ENCODE measurements around the gene CAV3.
"Not testable (repeated sequence)": the region's sequence is repeated elsewhere in the genome, so short reads cannot be mapped to it uniquely, and the experiment has no call there.

The CAV3 gene

GRCh38 chr3:8733332-8734094, at the start of gene CAV3:
TSS of gene CAV3 (plus strand) at chr3:8733802. CDS start at chr3:8733877, 75 bp downstream.
- DNase-seq (ENCODE audit: low spot score): no peak

DNA sequence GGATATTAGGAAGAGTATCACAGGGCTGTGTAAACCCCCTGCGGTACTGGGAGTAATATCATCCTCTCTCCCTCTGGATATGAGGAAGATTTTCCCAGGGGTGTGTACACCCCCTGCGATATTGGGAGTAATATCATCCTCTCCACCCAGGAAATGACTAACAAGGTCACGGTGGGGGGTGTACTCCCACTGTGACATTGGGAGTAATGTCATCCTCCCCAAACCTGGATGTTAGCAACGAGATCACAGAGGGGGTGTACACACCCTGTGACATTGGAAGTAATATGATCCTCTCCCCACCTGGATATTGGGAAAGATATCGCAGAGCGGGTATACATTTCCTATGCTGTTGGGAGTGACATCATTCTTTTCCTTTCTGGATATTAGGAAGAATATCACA, 48.6 kb upstream of the CAV3 start:
- DNase-seq (ENCODE audit: low spot score): not testable (repeated sequence)

DNA sequence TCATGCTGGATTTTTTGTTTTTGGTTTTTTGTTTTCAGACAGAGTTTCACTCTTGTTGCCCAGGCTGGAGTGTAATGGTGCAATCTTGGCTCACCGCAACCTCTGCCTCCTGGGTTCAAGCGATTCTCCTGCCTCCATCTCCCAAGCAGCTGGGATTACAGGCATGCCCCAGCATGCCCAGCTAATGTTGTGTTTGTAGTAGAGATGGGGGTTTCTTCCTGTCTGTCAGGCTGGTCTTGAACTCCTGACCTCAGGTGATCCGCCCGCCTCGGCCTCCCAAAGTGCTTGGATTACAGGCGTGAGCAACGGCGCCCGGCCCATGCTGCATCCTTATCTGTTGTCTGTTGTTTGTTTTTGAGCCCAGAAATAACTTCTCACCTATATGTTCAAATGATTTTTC, 42.3 kb upstream of the CAV3 start:
- not testable (repeated sequence) for DNase-seq (ENCODE audit: low spot score)

- no peak for DNase-seq (ENCODE audit: low spot score)
These were observed 31.0 kb upstream of the CAV3 start for GRCh38 chr3:8702560-8702959.

DNA sequence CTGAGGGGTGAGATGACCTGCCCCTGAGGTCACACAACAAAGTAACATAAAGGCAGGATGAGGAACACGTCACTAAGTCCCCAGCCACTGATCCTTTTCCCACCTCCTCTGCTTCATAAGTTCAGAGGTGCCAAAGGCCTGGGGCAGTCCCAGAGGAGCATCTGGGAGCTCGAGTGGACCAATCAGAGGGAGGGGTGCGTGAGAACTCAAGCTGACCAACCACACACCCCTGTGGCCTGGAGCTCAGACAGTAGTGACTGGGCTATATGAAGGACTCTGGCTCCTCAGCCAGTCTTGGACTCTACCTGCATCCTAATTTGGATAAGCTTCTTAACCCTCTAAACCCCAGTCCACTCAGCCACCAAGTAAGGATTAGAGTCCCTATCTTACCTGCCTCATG, 28.0 kb upstream of the CAV3 start:
- no peak for DNase-seq (ENCODE audit: low spot score)

DNA sequence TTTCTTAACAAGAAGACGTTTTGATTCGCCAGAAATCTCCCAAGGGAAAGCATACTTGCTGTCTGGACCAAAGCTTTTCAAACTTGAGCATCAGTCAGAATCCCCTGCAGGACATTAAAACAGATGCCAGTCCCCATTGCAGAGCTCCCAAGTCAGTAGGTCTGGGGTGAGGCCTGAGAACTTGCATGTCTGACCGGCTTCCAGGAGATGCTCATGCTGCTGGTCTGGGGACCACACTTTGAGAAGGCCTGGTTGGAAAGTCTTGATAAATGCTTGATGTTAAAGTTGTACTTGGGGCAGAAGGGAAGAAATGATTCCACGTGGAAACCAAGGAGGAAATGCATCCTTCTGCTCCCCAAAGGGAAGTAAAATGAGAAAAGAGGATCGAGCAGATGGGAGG, 24.3 kb upstream of the CAV3 start:
- no peak for DNase-seq (ENCODE audit: low spot score)

DNA sequence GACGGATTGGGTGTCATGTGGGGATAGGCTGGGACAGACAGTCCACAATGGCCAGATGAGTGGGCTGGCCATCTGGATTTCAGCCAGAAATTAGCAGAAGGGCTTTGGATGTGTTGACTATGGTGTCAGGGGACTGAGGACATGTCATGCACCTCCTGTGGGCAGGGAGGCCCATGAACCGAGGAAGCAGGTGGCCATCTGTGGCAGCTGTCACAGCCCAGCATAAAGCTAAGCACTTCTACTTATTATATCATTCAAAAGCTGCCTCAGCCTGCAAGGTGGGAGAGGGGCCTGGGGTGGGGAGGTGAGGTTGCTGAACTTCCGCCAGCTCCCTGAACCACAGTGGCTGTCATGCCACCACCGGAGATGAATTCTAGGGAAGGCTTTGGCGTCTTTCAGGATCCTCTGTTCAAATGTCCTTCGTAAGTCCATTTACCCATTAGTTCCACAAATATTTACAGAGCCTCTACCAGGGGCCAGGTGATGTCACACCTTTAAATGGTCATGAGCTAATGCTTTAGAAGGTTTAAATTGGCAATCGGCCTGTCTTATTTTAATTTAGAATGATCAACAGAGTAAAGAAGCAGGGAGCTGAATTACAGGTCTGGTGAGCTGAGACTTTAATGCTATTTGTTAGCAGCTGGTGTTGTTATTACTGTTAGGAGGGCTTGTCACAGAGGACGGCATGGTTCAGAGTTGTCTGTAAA, 23.6 kb upstream of the CAV3 start:
- DNase-seq (ENCODE audit: low spot score): no peak

- no peak for DNase-seq (ENCODE audit: low spot score)
These were observed 21.3 kb upstream of the CAV3 start for GRCh38 chr3:8712045-8712907.

- DNase-seq (ENCODE audit: low spot score): no peak
These were observed 20.7 kb upstream of the CAV3 start for GRCh38 chr3:8712908-8713255.

DNA sequence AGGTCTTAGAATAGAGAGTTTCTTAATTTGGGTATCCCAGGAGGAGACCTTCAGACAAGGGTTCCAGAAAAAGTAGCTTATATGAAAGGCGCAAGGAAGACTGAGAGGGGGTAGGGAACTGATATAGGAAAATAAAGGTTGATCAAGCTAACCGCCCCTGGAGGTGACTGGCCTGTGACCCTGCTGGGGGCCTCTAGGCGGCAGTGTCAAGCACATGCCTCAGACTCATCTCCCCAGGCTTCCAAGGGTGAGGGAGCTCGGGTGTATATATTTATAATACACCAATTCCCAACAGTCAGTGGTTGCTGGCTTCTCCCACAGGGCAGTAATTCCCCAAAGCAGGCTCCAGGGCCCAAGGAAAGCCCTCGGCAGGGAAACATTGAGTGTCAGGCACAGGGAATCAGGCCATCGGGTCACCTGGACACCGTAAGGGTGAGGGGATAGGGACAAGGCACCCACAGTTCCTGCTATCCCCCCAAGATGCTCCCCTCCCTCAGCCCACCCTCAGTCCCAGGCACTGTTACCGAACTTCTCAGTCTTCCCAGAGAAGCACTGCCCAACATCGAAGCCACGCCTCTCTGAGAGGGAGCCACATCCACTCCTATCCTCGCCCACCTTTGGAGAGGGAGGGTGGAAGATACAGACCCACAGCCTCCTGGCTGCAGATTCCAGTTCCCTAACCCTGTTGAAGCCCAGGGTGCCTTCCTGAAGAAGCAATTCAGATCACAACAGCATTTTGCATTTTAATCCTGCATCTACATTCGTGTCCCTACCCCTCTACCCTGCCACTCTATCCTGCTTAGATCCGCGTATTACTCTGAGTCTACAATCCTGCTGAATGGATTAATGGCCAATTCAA, 19.5 kb upstream of the CAV3 start:
- DNase-seq (ENCODE audit: low spot score): no peak

DNA sequence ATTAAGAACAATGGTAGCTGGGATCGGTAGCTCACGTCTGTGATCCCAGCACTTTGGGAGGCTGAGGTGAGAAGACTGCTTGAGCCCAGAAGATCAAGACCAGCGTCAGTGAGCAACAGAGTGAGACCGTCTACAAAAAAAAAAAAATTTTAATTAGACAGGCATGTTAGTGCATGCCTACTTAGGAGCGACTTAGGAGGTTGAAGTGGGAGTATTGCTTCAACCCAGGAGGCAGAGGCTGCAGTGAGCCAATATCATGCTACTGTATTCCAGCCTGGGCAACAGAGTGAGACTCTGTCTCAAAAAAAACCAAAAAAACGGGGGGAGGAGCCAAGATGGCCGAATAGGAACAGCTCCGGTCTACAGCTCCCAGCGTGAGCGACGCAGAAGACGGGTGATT, 17.8 kb upstream of the CAV3 start:
- DNase-seq (ENCODE audit: low spot score): not testable (repeated sequence)

DNA sequence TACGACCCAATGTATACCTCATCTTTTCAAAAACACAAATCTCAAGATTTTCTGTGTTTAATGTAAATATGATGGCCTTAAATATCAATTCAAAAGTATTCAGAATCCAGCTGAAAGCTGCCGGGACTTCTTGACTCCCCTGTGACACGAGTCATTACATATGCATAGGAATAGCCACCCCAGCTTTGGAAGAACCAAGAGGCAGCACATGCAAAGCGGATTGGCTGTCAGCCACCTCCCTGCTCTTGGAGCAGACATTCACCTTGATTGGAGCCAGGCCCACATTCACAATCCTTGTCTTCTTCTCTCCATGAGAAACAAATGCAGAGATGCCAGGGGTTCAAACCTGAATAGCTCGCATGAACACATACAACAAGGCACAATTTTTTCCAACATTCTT, 10.8 kb upstream of the CAV3 start:
- DNase-seq (ENCODE audit: low spot score): no peak

GRCh38 chr3:8723612-8724011, 10.0 kb upstream of the CAV3 start:
- no peak for DNase-seq (ENCODE audit: low spot score)

DNA sequence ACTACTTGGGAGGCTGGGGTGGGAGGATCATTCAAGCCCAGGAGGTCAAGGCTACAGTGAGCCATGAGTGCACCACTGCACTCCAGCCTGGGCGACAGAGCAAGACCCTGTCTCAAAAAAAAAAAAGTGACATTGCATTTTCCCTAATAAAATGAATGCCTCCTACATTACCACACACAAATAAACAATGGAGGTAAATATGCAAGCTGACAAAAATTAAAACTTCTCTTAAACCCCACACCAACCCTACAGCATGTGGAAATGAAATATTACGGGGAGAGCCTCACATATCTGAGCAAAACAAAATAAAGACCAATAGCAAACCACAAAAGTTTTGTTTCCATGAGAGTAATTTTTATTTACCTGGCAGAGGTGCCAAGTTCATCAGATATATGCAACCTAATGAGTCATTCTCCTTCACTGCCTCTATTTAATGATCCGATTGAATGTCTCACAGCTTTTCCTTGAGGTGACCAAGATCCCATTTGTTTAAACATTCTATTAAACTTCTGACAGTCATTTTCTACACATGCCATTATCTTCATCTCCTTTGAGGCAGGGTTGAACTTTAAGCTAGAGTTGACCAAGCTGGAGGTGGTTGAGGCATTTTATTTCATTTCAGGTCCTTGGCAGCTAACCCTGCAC, 9.4 kb upstream of the CAV3 start:
- no peak for DNase-seq (ENCODE audit: low spot score)

DNA sequence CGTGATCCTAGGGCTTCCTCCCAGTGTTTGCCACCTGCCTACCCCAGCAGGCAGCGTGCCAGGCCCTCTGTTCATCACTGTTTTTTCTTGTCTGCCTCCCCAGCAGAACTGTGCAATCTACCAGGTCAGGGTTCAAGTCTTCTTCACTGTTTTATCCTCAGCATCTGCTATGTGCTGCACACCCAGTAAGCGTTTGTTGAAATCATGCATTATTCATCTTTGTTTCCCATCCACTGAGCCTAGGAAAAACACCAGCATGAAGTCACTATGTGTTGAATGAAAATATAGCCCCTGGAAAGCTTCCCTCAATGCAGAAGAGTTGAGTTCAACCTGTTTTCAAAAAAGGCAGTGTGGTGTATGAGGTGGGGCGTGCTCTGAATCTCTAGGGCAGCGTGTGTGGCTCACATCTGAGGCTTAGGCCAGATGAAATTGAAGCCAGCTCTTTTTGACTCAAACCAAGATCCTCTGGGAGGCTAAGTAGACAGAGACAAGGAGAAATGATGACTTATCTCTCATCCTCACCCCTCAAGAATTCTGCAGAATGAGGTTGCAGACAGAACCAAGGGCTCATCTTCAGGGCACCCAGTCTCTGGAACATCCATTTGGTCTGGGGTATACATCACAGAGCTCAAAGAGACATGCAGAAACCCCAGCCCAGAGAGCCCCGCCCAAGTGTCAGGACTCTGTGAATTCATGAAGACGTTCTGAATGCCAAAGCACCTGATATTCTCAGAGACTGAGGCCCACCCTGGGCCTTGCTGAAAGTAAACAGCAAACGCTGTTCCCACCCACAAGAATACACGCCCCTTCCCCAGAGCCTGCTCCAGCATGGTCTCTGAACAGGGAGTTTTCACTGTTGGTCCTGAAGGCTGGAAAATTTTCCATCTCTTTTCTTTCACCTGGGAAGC, 5.7 kb upstream of the CAV3 start:
- no peak for DNase-seq (ENCODE audit: low spot score)

DNA sequence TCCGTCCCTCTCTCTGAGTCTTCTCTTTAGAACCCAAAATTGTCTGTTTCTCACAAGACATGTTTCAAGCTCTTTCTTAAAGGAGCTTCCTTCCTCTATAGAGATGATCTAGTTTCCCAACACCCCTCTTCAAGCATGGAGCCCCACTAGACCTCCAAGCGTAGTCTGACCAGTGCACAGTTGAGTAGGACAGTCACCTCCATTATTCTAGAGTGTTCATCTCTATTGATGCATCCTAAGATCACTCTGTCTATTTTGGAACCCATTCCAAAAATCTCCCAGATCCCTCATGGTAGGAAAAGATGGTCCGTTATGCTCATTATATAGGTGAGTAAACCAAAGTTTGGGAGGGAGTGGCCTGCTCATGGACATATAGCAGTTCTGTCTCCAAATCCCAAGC, 4.1 kb upstream of the CAV3 start:
- DNase-seq (ENCODE audit: low spot score): no peak

- no peak for DNase-seq (ENCODE audit: low spot score)
These were observed 2.9 kb upstream of the CAV3 start for GRCh38 chr3:8730656-8731055.

DNA sequence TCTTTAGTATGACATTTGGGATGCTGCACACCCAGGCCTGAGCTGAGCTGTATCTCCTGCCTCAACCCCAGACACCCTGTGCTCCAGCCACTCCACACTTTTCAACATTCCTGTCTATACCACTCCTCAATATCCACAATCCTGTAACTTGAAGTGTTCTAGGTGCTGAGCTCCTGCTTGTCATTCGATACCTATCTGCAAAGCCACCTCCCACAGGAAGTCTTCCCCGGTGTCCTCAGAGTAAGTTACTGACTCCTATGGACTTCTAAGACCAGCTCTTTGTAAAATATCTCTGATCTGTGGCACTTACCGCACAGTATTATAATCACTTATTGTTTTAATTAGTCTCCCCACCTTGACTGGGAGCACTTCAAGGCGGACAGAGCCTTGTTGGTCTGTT, 1.2 kb upstream of the CAV3 start:
- DNase-seq (ENCODE audit: low spot score): no peak

DNA sequence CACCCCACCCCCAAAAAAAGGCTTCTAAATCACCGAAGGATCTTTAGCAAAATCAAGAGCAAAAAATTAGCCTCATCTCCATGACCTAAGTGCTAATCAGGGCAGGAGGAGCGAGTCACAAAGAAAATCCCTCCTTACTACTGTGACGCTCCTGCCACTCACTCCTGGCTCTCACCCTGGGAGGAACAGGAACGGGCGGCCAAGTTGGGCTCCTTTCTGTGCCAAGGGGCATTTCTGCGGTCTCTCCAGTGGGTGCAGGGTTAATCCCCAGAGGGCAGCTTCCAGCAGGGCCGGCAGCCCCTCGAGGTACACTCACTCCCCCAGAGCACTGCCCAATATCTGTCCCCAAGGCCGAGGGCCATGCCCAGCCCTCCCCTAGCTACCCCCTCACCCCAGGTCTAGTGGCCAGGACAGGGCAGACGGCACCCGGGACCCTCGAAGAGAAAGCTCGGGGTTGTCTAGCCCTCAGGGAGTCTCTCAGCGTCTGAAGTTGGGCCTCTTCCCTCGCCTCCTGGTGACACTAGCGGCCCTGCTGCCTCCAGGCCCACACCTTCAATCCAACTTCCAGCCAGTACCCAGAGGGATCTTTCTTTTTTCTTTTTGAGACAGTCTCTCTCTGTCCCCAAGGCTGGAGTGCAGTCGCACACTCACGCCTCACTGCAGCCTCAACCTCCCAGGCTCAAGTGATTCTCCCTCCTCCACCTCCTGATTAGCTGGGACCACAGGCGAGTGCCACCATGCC, 706 bp downstream of the CAV3 start:
- no peak for DNase-seq (ENCODE audit: low spot score)

GRCh38 chr3:8734908-8735307, 1.3 kb downstream of the CAV3 start:
- DNase-seq (ENCODE audit: low spot score): no peak
